Keratinocyte (primary cell): ENCODE results near the gene RAB11A. TPM values are rescaled to one million over a fixed set of nuclear protein-coding genes. Genes with fewer than 3 reads are reported as not detected.

Source experiments
- DNase-seq: peaks from one replicate; pipeline ENCODE4 v3.0.0-alpha.2; 2011; ENCODE audit warnings: low read depth, missing footprints, low spot score
- FAIRE-seq: peaks from 2 replicates; lab custom pipeline; 2011; peaks lifted over from hg19 to GRCh38; lab: Jason Lieb, UNC
- H2AFZ ChIP-seq: 2 replicates; pipeline ENCODE4 v1.6.0; 2012; ENCODE audit warnings: low read length, control low read depth, inconsistent platforms; ENCODE audit not compliant: control insufficient read depth
- H3K27ac ChIP-seq: 2 replicates; pipeline ENCODE4 v1.5.1; 2011; ENCODE audit warnings: low read length; ENCODE audit not compliant: control insufficient read depth, insufficient read depth
- H3K27me3 ChIP-seq: 3 replicates; pipeline ENCODE4 v1.6.0; 2011; ENCODE audit warnings: low read length; ENCODE audit not compliant: control insufficient read depth, insufficient read depth; ENCODE audit errors: extremely low read depth
- H3K36me3 ChIP-seq, 2 experiments: 2 replicates in 1 of 2; 3 replicates in 1 of 2; pipeline ENCODE4 v1.5.1; 2011; ENCODE audit warnings: low read length in 2 of 2, mild to moderate bottlenecking in 1 of 2; ENCODE audit not compliant: control insufficient read depth in 2 of 2, insufficient read depth in 2 of 2; ENCODE audit errors: extremely low read depth in 1 of 2
- H3K4me1 ChIP-seq: 3 replicates; pipeline ENCODE4 v1.5.1; 2011; ENCODE audit warnings: low read length; ENCODE audit not compliant: control insufficient read depth, insufficient read depth; ENCODE audit errors: extremely low read depth
- H3K4me2 ChIP-seq: 3 replicates; pipeline ENCODE4 v1.6.0; 2011; ENCODE audit warnings: low read depth, low read length; ENCODE audit not compliant: control insufficient read depth, insufficient read depth; ENCODE audit errors: extremely low read depth
- H3K4me3 ChIP-seq, 3 experiments: fragments of 200-600 bp in 1 of 3; sonication (generic) in 1 of 3; 2 replicates in 2 of 3; 3 replicates in 1 of 3; pipeline ENCODE4 v1.5.1; 2011 to 2016; ENCODE audit warnings: low read length in 3 of 3, mild to moderate bottlenecking in 3 of 3, control low read depth in 2 of 3, inconsistent platforms in 1 of 3, low read depth in 1 of 3, mixed read lengths in 1 of 3, mixed run types in 1 of 3, moderate library complexity in 1 of 3; ENCODE audit not compliant: control insufficient read depth in 2 of 3, insufficient read depth in 2 of 3; ENCODE audit errors: extremely low read depth in 1 of 3
- H3K79me2 ChIP-seq: 2 replicates; pipeline ENCODE4 v1.6.0; 2012; ENCODE audit warnings: low read length; ENCODE audit not compliant: control insufficient read depth, insufficient read depth
- H3K9ac ChIP-seq: 3 replicates; pipeline ENCODE4 v1.6.0; 2011; ENCODE audit warnings: low read length; ENCODE audit not compliant: control insufficient read depth, insufficient read depth; ENCODE audit errors: extremely low read depth
- H3K9me1 ChIP-seq: 3 replicates; pipeline ENCODE4 v1.6.0; 2011; ENCODE audit warnings: low read length; ENCODE audit not compliant: control insufficient read depth, insufficient read depth; ENCODE audit errors: extremely low read depth
- H3K9me3 ChIP-seq: 2 replicates; pipeline ENCODE4 v1.5.1; 2012; ENCODE audit warnings: low read depth, low read length; ENCODE audit not compliant: control insufficient read depth
- H4K20me1 ChIP-seq: 3 replicates; pipeline ENCODE4 v1.6.0; 2011; ENCODE audit warnings: low read length; ENCODE audit not compliant: control insufficient read depth, insufficient read depth; ENCODE audit errors: extremely low read depth
- EZH2 ChIP-seq: IDR thresholded peaks from one replicate; pipeline ENCODE4 v1.6.1; 2012; ENCODE audit warnings: inconsistent platforms, mild to moderate bottlenecking, low read length, moderate library complexity
- dilution Hi-C: fragments of 300-500 bp; cut with MboI; formaldehyde crosslinking; loops from one replicate; pipeline ENCODE4 v1.7.0; 2020; ENCODE audit warnings: low sequenced_read_pairs; ENCODE audit not compliant: extremely low pct_ligation_motif_present
- polyA plus RNA-seq, 5 experiments: library from polyadenylated mRNA; depleted of rRNA in 3 of 5; stranded (reverse) in 3 of 5; stranded (forward) in 1 of 5; unstranded in 1 of 5; fragments of >200 nt; gene quantifications; 1 replicate in 1 of 5; 2 replicates in 3 of 5; 3 replicates in 1 of 5; pipeline versions ENCODE4 v1.2.1 to v1.2.3, GENCODE V29; 2011 to 2012; ENCODE audit warnings: missing spikeins in 2 of 5, low read depth in 1 of 5, low replicate concordance in 1 of 5
- TF ChIP-seq, protein P1 (sequence below), 3 experiments: IDR thresholded peaks in 1 of 3; conservative IDR thresholded peaks in 1 of 3; optimal IDR thresholded peaks in 1 of 3; 2 replicates in 2 of 3; 3 replicates in 1 of 3; pipeline versions ENCODE3 to v1.5.1; 2011; ENCODE audit warnings: low read length in 3 of 3, mild to moderate bottlenecking in 3 of 3, moderate library complexity in 2 of 3, control low read depth in 1 of 3, inconsistent platforms in 1 of 3; ENCODE audit not compliant: insufficient read depth in 2 of 3; ENCODE audit errors: extremely low read depth in 1 of 3

The RAB11A gene
- polyA plus RNA-seq, 1 donor (not counting 4 experiments of a cell fraction or from before 2014, with no cell fraction given): 537 TPM

DNA sequence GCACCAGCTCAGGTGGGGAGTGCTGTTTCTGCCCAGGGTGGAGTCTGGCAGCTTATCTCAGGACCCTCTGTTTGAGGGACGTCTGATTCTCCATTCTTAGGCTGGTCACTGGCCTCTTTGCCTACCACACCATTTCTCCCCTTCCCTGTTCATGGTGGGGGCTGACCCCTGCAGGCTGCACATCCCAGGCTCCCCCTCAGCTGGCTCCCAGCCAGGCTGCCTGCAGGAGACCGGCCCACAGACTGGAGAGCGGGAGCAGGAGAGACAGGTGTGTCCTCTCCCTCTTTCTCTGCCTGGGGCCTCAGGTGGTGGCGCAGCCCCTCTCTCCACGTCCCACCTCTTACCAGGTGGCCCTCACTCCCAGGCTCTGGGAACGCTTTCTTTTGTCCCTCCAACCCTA, 60.8 kb downstream of the RAB11A start:
- Histone ChIP-seq H3K9me3 (no peaks in the 10 kb centered on the region), H3K9me1 (no peaks in the 10 kb centered on the region), H3K4me3 (no peak overlapping the region), H3K36me3 (no peaks in the 10 kb centered on the region), H4K20me1 (no peaks in the 10 kb centered on the region), H3K27ac (no peak overlapping the region), H2AFZ (no peak overlapping the region), H3K4me1 (no peaks in the 10 kb centered on the region), H3K79me2 (no peaks in the 10 kb centered on the region), H3K9ac (no peak overlapping the region), H3K27me3 (no peaks in the 10 kb centered on the region), H3K4me2 (no peak overlapping the region)
- dilution Hi-C loops: no loop called here
- no peak for FAIRE-seq
- no peak for TF ChIP-seq EZH2
- TF ChIP-seq, protein P1, sequence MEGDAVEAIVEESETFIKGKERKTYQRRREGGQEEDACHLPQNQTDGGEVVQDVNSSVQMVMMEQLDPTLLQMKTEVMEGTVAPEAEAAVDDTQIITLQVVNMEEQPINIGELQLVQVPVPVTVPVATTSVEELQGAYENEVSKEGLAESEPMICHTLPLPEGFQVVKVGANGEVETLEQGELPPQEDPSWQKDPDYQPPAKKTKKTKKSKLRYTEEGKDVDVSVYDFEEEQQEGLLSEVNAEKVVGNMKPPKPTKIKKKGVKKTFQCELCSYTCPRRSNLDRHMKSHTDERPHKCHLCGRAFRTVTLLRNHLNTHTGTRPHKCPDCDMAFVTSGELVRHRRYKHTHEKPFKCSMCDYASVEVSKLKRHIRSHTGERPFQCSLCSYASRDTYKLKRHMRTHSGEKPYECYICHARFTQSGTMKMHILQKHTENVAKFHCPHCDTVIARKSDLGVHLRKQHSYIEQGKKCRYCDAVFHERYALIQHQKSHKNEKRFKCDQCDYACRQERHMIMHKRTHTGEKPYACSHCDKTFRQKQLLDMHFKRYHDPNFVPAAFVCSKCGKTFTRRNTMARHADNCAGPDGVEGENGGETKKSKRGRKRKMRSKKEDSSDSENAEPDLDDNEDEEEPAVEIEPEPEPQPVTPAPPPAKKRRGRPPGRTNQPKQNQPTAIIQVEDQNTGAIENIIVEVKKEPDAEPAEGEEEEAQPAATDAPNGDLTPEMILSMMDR (optimal IDR thresholded peaks at IDR 0.05 in 1 of 3, IDR thresholded peaks at IDR 0.05 in 1 of 3, conservative IDR thresholded peaks at IDR 0.05 in 1 of 3; ENCODE audit: extremely low read depth in 1 of 3, insufficient read depth in 2 of 3, low read length in 3 of 3): no peak
- DNase-seq: no peak

DNA sequence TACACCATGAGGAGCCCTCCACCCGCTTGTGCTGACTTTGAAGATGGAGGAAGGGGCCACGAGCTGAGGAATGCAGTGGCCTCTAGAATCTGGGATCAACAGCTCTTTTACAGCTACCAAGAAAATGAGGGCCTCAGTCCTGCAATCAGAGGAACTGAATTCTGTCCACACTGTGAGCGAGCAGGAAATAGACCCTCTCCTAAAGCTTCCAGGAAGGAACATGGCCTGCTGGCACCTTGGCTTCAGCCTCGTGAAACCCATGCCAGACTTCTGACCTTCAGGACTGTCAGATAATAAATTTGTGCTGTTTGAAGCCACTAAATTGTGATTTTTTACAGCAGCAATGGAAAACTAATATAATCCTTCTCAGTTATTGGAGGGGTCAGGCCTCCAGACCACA, 61.9 kb downstream of the RAB11A start:
- H3K9me1 ChIP-seq: no peaks in the 10 kb centered on the region
- H3K9me3 ChIP-seq: no peaks in the 10 kb centered on the region
- H3K9ac ChIP-seq: no peak overlapping the region
- H2AFZ ChIP-seq: no peak overlapping the region
- no peak overlapping the region for H3K4me3 ChIP-seq
- no peak for DNase-seq
- no peak for TF ChIP-seq EZH2
- TF ChIP-seq, protein P1 (optimal IDR thresholded peaks at IDR 0.05 in 1 of 3, IDR thresholded peaks at IDR 0.05 in 1 of 3, conservative IDR thresholded peaks at IDR 0.05 in 1 of 3; ENCODE audit: extremely low read depth in 1 of 3, insufficient read depth in 2 of 3, low read length in 3 of 3): no peak
- FAIRE-seq: no peak
- H3K27ac ChIP-seq: no peak overlapping the region
- H3K4me2 ChIP-seq: no peak overlapping the region
- no peaks in the 10 kb centered on the region for H4K20me1 ChIP-seq
- no peaks in the 10 kb centered on the region for H3K79me2 ChIP-seq
- H3K36me3 ChIP-seq: no peaks in the 10 kb centered on the region
- H3K27me3 ChIP-seq: no peaks in the 10 kb centered on the region
- dilution Hi-C loops: no loop called here
- no peaks in the 10 kb centered on the region for H3K4me1 ChIP-seq
